ENCODE data around the gene ZNF787. TPM values are rescaled to one million over a fixed set of nuclear protein-coding genes. Genes with fewer than 3 reads are reported as not detected.

Gene ZNF787
- total and polyA plus RNA-seq, 10 of the 15 experiments (the other 5 are each of a cell fraction or from before 2014, with no cell fraction given) = 0.23 to 39.9 (median 4.1) TPM

DNA sequence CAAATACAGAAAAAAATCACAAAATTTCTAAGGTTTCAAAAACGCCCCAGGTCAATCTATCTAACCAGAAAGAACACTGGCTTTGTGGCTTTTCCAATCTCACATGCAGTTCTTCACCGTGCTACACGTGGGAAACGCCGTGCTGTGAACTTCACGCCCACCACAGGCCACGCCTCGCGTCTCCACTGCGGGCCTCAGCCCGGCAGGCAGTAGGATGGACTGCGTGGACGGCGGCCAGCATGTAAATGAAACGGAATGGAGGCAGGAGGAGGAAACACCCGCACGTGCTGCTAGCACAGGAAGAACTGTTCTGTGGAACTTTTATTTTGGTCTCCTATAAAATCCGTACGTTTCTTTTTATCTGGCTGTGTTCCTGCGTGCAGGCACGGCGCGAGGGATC lies 23.8 kb downstream of the ZNF787 start:
- H3K9ac ChIP-seq (ENCODE audit: control insufficient read depth, insufficient read depth, low read length) = no peak overlapping the region
- TF ChIP-seq HCFC1 (IDR thresholded peaks at IDR 0.05; ENCODE audit: low read length) (no peak), RCOR1 (conservative IDR thresholded peaks at IDR 0.05; ENCODE audit: low read depth, low read length) (no peak), SIN3A (IDR thresholded peaks at IDR 0.05; ENCODE audit: low read depth, low read length) (no peak), ZSCAN29 (IDR thresholded peaks at IDR 0.05) (no peak), MEF2B (IDR thresholded peaks at IDR 0.05; ENCODE audit: partially characterized antibody, poor library complexity, severe bottlenecking) (no peak), EP300 (IDR thresholded peaks at IDR 0.05; ENCODE audit: borderline replicate concordance in 1 of 2, control insufficient read depth in 1 of 2, low read depth in 2 of 2, low read length in 2 of 2) (no peak), TBL1XR1 (IDR thresholded peaks at IDR 0.05; ENCODE audit: low read depth, low read length) (no peak)
- TF ChIP-seq, protein P1, sequence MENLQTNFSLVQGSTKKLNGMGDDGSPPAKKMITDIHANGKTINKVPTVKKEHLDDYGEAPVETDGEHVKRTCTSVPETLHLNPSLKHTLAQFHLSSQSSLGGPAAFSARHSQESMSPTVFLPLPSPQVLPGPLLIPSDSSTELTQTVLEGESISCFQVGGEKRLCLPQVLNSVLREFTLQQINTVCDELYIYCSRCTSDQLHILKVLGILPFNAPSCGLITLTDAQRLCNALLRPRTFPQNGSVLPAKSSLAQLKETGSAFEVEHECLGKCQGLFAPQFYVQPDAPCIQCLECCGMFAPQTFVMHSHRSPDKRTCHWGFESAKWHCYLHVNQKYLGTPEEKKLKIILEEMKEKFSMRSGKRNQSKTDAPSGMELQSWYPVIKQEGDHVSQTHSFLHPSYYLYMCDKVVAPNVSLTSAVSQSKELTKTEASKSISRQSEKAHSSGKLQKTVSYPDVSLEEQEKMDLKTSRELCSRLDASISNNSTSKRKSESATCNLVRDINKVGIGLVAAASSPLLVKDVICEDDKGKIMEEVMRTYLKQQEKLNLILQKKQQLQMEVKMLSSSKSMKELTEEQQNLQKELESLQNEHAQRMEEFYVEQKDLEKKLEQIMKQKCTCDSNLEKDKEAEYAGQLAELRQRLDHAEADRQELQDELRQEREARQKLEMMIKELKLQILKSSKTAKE (IDR thresholded peaks at IDR 0.05; ENCODE audit: low read depth, poor library complexity, severe bottlenecking) = no peak
- TF ChIP-seq, protein P2, sequence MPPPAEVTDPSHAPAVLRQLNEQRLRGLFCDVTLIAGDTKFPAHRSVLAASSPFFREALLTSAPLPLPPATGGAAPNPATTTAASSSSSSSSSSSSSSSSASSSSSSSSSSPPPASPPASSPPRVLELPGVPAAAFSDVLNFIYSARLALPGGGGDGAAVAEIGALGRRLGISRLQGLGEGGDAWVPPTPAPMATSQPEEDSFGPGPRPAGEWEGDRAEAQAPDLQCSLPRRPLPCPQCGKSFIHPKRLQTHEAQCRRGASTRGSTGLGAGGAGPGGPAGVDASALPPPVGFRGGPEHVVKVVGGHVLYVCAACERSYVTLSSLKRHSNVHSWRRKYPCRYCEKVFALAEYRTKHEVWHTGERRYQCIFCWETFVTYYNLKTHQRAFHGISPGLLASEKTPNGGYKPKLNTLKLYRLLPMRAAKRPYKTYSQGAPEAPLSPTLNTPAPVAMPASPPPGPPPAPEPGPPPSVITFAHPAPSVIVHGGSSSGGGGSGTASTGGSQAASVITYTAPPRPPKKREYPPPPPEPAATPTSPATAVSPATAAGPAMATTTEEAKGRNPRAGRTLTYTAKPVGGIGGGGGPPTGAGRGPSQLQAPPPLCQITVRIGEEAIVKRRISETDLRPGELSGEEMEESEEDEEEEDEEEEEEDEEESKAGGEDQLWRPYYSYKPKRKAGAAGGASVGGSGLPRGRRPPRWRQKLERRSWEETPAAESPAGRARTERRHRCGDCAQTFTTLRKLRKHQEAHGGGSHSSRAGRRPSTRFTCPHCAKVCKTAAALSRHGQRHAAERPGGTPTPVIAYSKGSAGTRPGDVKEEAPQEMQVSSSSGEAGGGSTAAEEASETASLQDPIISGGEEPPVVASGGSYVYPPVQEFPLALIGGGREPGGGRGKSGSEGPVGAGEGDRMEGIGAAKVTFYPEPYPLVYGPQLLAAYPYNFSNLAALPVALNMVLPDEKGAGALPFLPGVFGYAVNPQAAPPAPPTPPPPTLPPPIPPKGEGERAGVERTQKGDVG (CRISPR knock-in tag; IDR thresholded peaks at IDR 0.05) = no peak
- POLR2A ChIA-PET = no interaction called here
- ATAC-seq = no peak
- intact Hi-C loops (cut with micrococcal nuclease; ENCODE audit: unreplicated experiment) = no loop called here
- no peaks in the 10 kb centered on the region for H3K27me3 ChIP-seq (replicated peaks in 1 of 2; ENCODE audit: control insufficient read depth in 2 of 2, insufficient read depth in 2 of 2, low read length in 1 of 2)
- H3K27ac ChIP-seq (ENCODE audit: control insufficient read depth, insufficient read depth) = no peak overlapping the region
- 95% methylated on average over 23 of the region's 23 CpGs for WGBS (ENCODE audit: insufficient coverage, insufficient replicate concordance, low lambda C conversion rate, missing lambda C conversion rate)
- BruUV-seq (replicated peaks) = no TSS peak
- CTCF ChIA-PET = no interaction called here
- peaks cover 11% of the 10 kb centered on the region; the same call in 2 of the 3 replicates for H3K9me3 ChIP-seq (replicated peaks; ENCODE audit: control insufficient read depth, insufficient read depth, low read length)
- H3K79me2 ChIP-seq (ENCODE audit: control insufficient read depth, insufficient read depth, low read length) = no peaks in the 10 kb centered on the region; the same call in 1 of the 2 replicates
- no peaks in the 10 kb centered on the region for H3K4me1 ChIP-seq (ENCODE audit: control insufficient read depth, insufficient read depth, low read length)
- H4K20me1 ChIP-seq (ENCODE audit: control insufficient read depth, insufficient read depth) = no peaks in the 10 kb centered on the region
- RAD21 ChIA-PET (ENCODE audit: unreplicated experiment) = no interaction called here
- H3K36me3 ChIP-seq (ENCODE audit: control insufficient read depth in 2 of 2, insufficient read depth in 2 of 2, low read length in 1 of 2) = peaks cover 7 to 23% of the 10 kb centered on the region in 2 experiments; a peak in 3 of 4 replicates
- H2AFZ ChIP-seq (ENCODE audit: control insufficient read depth, low read depth, low read length) = no peak overlapping the region
- no peak for FAIRE-seq
- in situ Hi-C loops (cut with MboI) = no loop called here
- no peak for DNase-seq (ENCODE audit: low read depth, low spot score)
- no peak overlapping the region for H3K4me2 ChIP-seq (ENCODE audit: control insufficient read depth, insufficient read depth)
- SMC1A ChIA-PET (ENCODE audit: uncharacterized antibody, unreplicated experiment) = no interaction called here
- no peak overlapping the region for H3K4me3 ChIP-seq

Measured in GM12878 (cell line).